Activated naive CD8-positive, alpha-beta T cell treated with anti-CD3 and anti-CD28 coated beads, Interleukin-2, amount 10 ng/mL, durations not matched to agents 7 days and 5 days (primary cell): ENCODE measurements around the gene CLCF1. TPM values are rescaled to one million over a fixed set of nuclear protein-coding genes. Genes with fewer than 3 reads are reported as not detected.

Experiments used
- ATAC-seq: fragments of 150-1000 bp; cut with Tn5 transposase; one replicate; pipeline ENCODE4 v1.10.0; 2021; ENCODE audit warnings: low read depth, moderate library complexity
- POLR2A ChIA-PET: fragments of 350-600 bp; sonication (Branson Sonifier 250); formaldehyde crosslinking; loops from one replicate; lab custom pipeline; 2021; ENCODE audit warnings: antibody characterized with exemption; lab: Charles Lee
- DNase-seq: peaks from one replicate; pipeline ENCODE4 v3.0.0; 2021
- H3K27ac Mint-ChIP-seq: one replicate; pipeline ENCODE4 v1.8.0; 2022; ENCODE audit warnings: mild to moderate bottlenecking, mixed read lengths
- H3K27me3 Mint-ChIP-seq: one replicate; pipeline ENCODE4 v1.8.0; 2022; ENCODE audit warnings: mild to moderate bottlenecking, moderate library complexity, mixed read lengths
- H3K36me3 Mint-ChIP-seq: one replicate; pipeline ENCODE4 v1.8.0; 2021; ENCODE audit warnings: mild to moderate bottlenecking, mixed read lengths
- H3K4me1 Mint-ChIP-seq: one replicate; pipeline ENCODE4 v1.8.0; 2021; ENCODE audit warnings: mixed read lengths
- H3K4me3 Mint-ChIP-seq: one replicate; pipeline ENCODE4 v1.8.0; 2022; ENCODE audit warnings: mild to moderate bottlenecking, moderate library complexity, mixed read lengths
- H3K9me3 Mint-ChIP-seq: one replicate; pipeline ENCODE4 v1.8.0; 2021; ENCODE audit warnings: mixed read lengths
- total RNA-seq, 2 experiments: library from RNA; stranded (reverse); gene quantifications; one replicate each; pipeline ENCODE4 v1.2.3, GENCODE V29; 2021

Gene CLCF1
- total RNA-seq, 2 experiments from 2014 or later: 4.3 to 4.7 TPM

- H3K27me3 Mint-ChIP-seq: no peaks in the 10 kb centered on the region
- H3K9me3 Mint-ChIP-seq: no peaks in the 10 kb centered on the region
- DNase-seq: no peak
- H3K4me3 Mint-ChIP-seq: peak overlapping the region; percentile 80
- H3K36me3 Mint-ChIP-seq: peaks cover 29% of the 10 kb centered on the region
- peak overlapping the region; percentile 81 for H3K27ac Mint-ChIP-seq
- POLR2A ChIA-PET: interaction anchor here (0.8 to 12.5 kb wide), 4 partner anchors 10 to 45 kb away, joined by 3 to 491 read pairs (median 24); partner anchors contain the start of genes POLD4, PTPRCAP and RPS6KB2
- ATAC-seq: no peak
- peaks cover 35% of the 10 kb centered on the region for H3K4me1 Mint-ChIP-seq
Measured at GRCh38 chr11:67397986-67398660, 24.7 kb upstream of the CLCF1 start.

- peaks cover 38% of the 10 kb centered on the region for H3K4me1 Mint-ChIP-seq
- H3K9me3 Mint-ChIP-seq: no peaks in the 10 kb centered on the region
Measured at GRCh38 chr11:67397536-67397935, 24.1 kb upstream of the CLCF1 start.

GRCh38 chr11:67396587-67397389 lies 23.4 kb upstream of the CLCF1 start:
- H3K27ac Mint-ChIP-seq: peak overlapping the region; percentile 97
- no peaks in the 10 kb centered on the region for H3K9me3 Mint-ChIP-seq
- peaks cover 29% of the 10 kb centered on the region for H3K36me3 Mint-ChIP-seq
- no peaks in the 10 kb centered on the region for H3K27me3 Mint-ChIP-seq
- ATAC-seq: peak; percentile 19
- peaks cover 42% of the 10 kb centered on the region for H3K4me1 Mint-ChIP-seq
- peak; percentile 56 for DNase-seq
- H3K4me3 Mint-ChIP-seq: peak overlapping the region; percentile 80
- POLR2A ChIA-PET: interaction anchor here (0.6 to 12.5 kb wide), 14 partner anchors 8 to 109 kb away, joined by 3 to 491 read pairs (median 6); partner anchors contain the start of genes CLCF1, POLD4, PTPRCAP and RPS6KB2

More at GRCh38 chr11:67397536-67397935, 24.1 kb upstream of the CLCF1 start:
- peak overlapping the region; percentile 81 for H3K27ac Mint-ChIP-seq
- POLR2A ChIA-PET: interaction anchor here (0.8 to 12.5 kb wide), 6 partner anchors 11 to 88 kb away, joined by 3 to 491 read pairs (median 8); partner anchors contain the start of genes POLD4, PTPRCAP and RPS6KB2
- H3K27me3 Mint-ChIP-seq: no peaks in the 10 kb centered on the region
- peak overlapping the region; percentile 80 for H3K4me3 Mint-ChIP-seq
- ATAC-seq: no peak
- DNase-seq: no peak
- H3K36me3 Mint-ChIP-seq: peaks cover 29% of the 10 kb centered on the region

GRCh38 chr11:67396259-67396581 lies 22.8 kb upstream of the CLCF1 start:
- H3K27ac Mint-ChIP-seq: peak overlapping the region; percentile 97
- H3K4me3 Mint-ChIP-seq: peak overlapping the region; percentile 31
- ATAC-seq: peak; percentile 0
- peaks cover 44% of the 10 kb centered on the region for H3K4me1 Mint-ChIP-seq
- no peaks in the 10 kb centered on the region for H3K27me3 Mint-ChIP-seq
- POLR2A ChIA-PET: interaction anchor here (0.6 to 12.5 kb wide), 15 partner anchors 9 to 108 kb away, joined by 3 to 491 read pairs (median 5); partner anchors contain the start of genes CLCF1, POLD4, PTPRCAP and RPS6KB2
- peaks cover 29% of the 10 kb centered on the region for H3K36me3 Mint-ChIP-seq
- H3K9me3 Mint-ChIP-seq: no peaks in the 10 kb centered on the region
- no peak for DNase-seq

- ATAC-seq: no peak
- peaks cover 47% of the 10 kb centered on the region for H3K4me1 Mint-ChIP-seq
- no peak overlapping the region for H3K4me3 Mint-ChIP-seq
- POLR2A ChIA-PET: interaction anchor here (0.8 to 12.5 kb wide), 13 partner anchors 8 to 108 kb away, joined by 3 to 491 read pairs (median 6); partner anchors contain the start of genes POLD4, PTPRCAP, RPS6KB2 and TBC1D10C
- no peaks in the 10 kb centered on the region for H3K9me3 Mint-ChIP-seq
- DNase-seq: no peak
- peaks cover 28% of the 10 kb centered on the region for H3K36me3 Mint-ChIP-seq
- H3K27me3 Mint-ChIP-seq: no peaks in the 10 kb centered on the region
- H3K27ac Mint-ChIP-seq: peak overlapping the region; percentile 97
Measured at GRCh38 chr11:67395555-67396258, 22.3 kb upstream of the CLCF1 start.

GRCh38 chr11:67393990-67394389 lies 20.6 kb upstream of the CLCF1 start:
- H3K27ac Mint-ChIP-seq: peak overlapping the region; percentile 17
- POLR2A ChIA-PET: interaction anchor here (0.7 to 12.5 kb wide), 7 partner anchors 9 to 111 kb away, joined by 3 to 491 read pairs (median 4); partner anchors contain the start of genes PITPNM1, PPP1CA, PTPRCAP and RPS6KB2

GRCh38 chr11:67393437-67393836 lies 20.0 kb upstream of the CLCF1 start:
- DNase-seq (no peak), ATAC-seq (no peak)
- peaks cover 52% of the 10 kb centered on the region for H3K4me1 Mint-ChIP-seq
- no peaks in the 10 kb centered on the region for H3K9me3 Mint-ChIP-seq
- H3K27me3 Mint-ChIP-seq: no peaks in the 10 kb centered on the region
- H3K36me3 Mint-ChIP-seq: peaks cover 20% of the 10 kb centered on the region
- POLR2A ChIA-PET: interaction anchor here (1.1 to 12.5 kb wide), 4 partner anchors 9 to 112 kb away, joined by 3 to 491 read pairs (median 60); partner anchors contain the start of genes PITPNM1, PPP1CA, PTPRCAP and RPS6KB2
- H3K4me3 Mint-ChIP-seq: peak overlapping the region; percentile 16
- H3K27ac Mint-ChIP-seq: peak overlapping the region; percentile 17

More at GRCh38 chr11:67393990-67394389, 20.6 kb upstream of the CLCF1 start:
- peak overlapping the region; percentile 16 for H3K4me3 Mint-ChIP-seq
- H3K27me3 Mint-ChIP-seq: no peaks in the 10 kb centered on the region
- no peaks in the 10 kb centered on the region for H3K9me3 Mint-ChIP-seq
- H3K4me1 Mint-ChIP-seq: peaks cover 52% of the 10 kb centered on the region
- DNase-seq (no peak), ATAC-seq (no peak)
- H3K36me3 Mint-ChIP-seq: peaks cover 22% of the 10 kb centered on the region

GRCh38 chr11:67392183-67392715 lies 18.9 kb upstream of the CLCF1 start:
- Mint-ChIP-seq H3K9me3 (no peaks in the 10 kb centered on the region), H3K36me3 (peaks cover 12% of the 10 kb centered on the region), H3K27me3 (no peaks in the 10 kb centered on the region), H3K27ac (peak overlapping the region; percentile 75), H3K4me3 (peak overlapping the region; percentile 96), H3K4me1 (peaks cover 41% of the 10 kb centered on the region)
- no peak for DNase-seq
- peak; percentile 1 for ATAC-seq
- POLR2A ChIA-PET: interaction anchor here (0.5 to 5.8 kb wide), 26 partner anchors 11 to 645 kb away, joined by 3 to 91 read pairs (median 5); partner anchors contain the start of genes AIP, POLD4, PPP1CA and PTPRCAP

- POLR2A ChIA-PET: interaction anchor here (0.6 to 5.8 kb wide), 29 partner anchors 10 to 644 kb away, joined by 3 to 91 read pairs (median 5); partner anchors contain the start of genes AIP, ANKRD13D, CDK2AP2 and POLD4
- no peaks in the 10 kb centered on the region for H3K27me3 Mint-ChIP-seq
- H3K36me3 Mint-ChIP-seq: peaks cover 8% of the 10 kb centered on the region
- H3K4me1 Mint-ChIP-seq: peaks cover 36% of the 10 kb centered on the region
- peak within 1 kb of the TSS; percentile 75 for H3K27ac Mint-ChIP-seq
- DNase-seq: peak; percentile 93
- peak; percentile 68 for ATAC-seq
- H3K4me3 Mint-ChIP-seq: peak within 1 kb of the TSS; percentile 96
- no peaks in the 10 kb centered on the region for H3K9me3 Mint-ChIP-seq
Measured at GRCh38 chr11:67391304-67392182, 18.1 kb upstream of the CLCF1 start, which contains the start of gene RAD9A. TSS of gene RAD9A (plus strand) at chr11:67391986. CDS start at chr11:67392045, 59 bp downstream.

- POLR2A ChIA-PET: interaction anchor here (0.6 to 5.8 kb wide), 22 partner anchors 9 to 222 kb away, joined by 3 to 91 read pairs (median 5); partner anchors contain the start of genes AIP, ANKRD13D, CDK2AP2 and POLD4
- Mint-ChIP-seq H3K27me3 (no peaks in the 10 kb centered on the region), H3K9me3 (no peaks in the 10 kb centered on the region), H3K27ac (peak overlapping the region; percentile 75), H3K4me1 (peaks cover 32% of the 10 kb centered on the region), H3K4me3 (peak overlapping the region; percentile 96), H3K36me3 (peaks cover 5% of the 10 kb centered on the region)
- DNase-seq (no peak), ATAC-seq (no peak)
Measured at GRCh38 chr11:67390947-67391303, 17.5 kb upstream of the CLCF1 start.

GRCh38 chr11:67389477-67389876 lies 16.1 kb upstream of the CLCF1 start:
- H3K4me3 Mint-ChIP-seq: peak overlapping the region; percentile 60
- peak; percentile 49 for ATAC-seq
- H3K9me3 Mint-ChIP-seq: no peaks in the 10 kb centered on the region
- POLR2A ChIA-PET: interaction anchor here (5.8 kb wide), 1 partner anchor 13 kb away, joined by 91 read pairs; the partner anchor contains the start of genes PPP1CA and TBC1D10C
- peaks cover 11% of the 10 kb centered on the region for H3K27me3 Mint-ChIP-seq
- peak; percentile 70 for DNase-seq
- no peak overlapping the region for H3K27ac Mint-ChIP-seq
- H3K4me1 Mint-ChIP-seq: peaks cover 32% of the 10 kb centered on the region
- peaks cover 4% of the 10 kb centered on the region for H3K36me3 Mint-ChIP-seq
